Caco-2 (cell line): Measurements from ENCODE around the gene KCNH5. TPM values are rescaled to one million over a fixed set of nuclear protein-coding genes. Genes with fewer than 3 reads are reported as not detected.

Experiments
- BruUV-seq: library from RNA; stranded (reverse); fragments of 400-500 nt; replicated peaks from 2 replicates; lab custom pipeline; 2021; lab: Mats Ljungman, UMichigan
- CTCF ChIA-PET: fragments of 300-600 bp; sonication (Branson Sonifier 250); formaldehyde crosslinking; loops from one replicate; lab custom pipeline; 2022; ENCODE audit warnings: antibody characterized with exemption; lab: Charles Lee
- POLR2A ChIA-PET: fragments of 300-600 bp; sonication (Branson Sonifier 250); formaldehyde crosslinking; loops from one replicate; lab custom pipeline; 2022; ENCODE audit warnings: antibody characterized with exemption; lab: Charles Lee
- DNase-seq, 2 experiments: peaks; one replicate each; pipeline versions ENCODE4 v3.0.0 to v3.0.0-alpha.2; 2020 to 2022
- H3K27me3 ChIP-seq: replicated peaks from 2 replicates; pipeline ENCODE4 v1.6.0; 2011; ENCODE audit warnings: low read length; ENCODE audit not compliant: control insufficient read depth, insufficient read depth
- H3K36me3 ChIP-seq: 2 replicates; pipeline ENCODE4 v1.5.1; 2011; ENCODE audit warnings: low read length; ENCODE audit not compliant: control insufficient read depth, insufficient read depth
- H3K4me1 ChIP-seq: fragments of 250-450 bp; sonication (Bioruptor Pico); 2 replicates; pipeline ENCODE4 v1.5.1; 2020; ENCODE audit warnings: mild to moderate bottlenecking
- H3K4me3 ChIP-seq: 2 replicates; pipeline ENCODE4 v1.5.1; 2011; ENCODE audit warnings: low read depth, mild to moderate bottlenecking, control low read depth, low read length
- H3K9me3 ChIP-seq: fragments of 250-450 bp; sonication (Bioruptor Pico); 2 replicates; pipeline ENCODE4 v1.5.1; 2020; ENCODE audit warnings: mild to moderate bottlenecking, moderate library complexity
- H3K27ac Mint-ChIP-seq: one replicate; pipeline ENCODE4 v1.8.0; 2022; ENCODE audit warnings: mixed read lengths; ENCODE audit not compliant: unreplicated experiment
- H3K27me3 Mint-ChIP-seq: one replicate; pipeline ENCODE4 v1.8.0; 2022; ENCODE audit warnings: mixed read lengths; ENCODE audit not compliant: insufficient read depth, unreplicated experiment
- H3K36me3 Mint-ChIP-seq: one replicate; pipeline ENCODE4 v1.8.0; 2022; ENCODE audit warnings: mild to moderate bottlenecking, mixed read lengths; ENCODE audit not compliant: insufficient read depth, unreplicated experiment
- H3K4me1 Mint-ChIP-seq: one replicate; pipeline ENCODE4 v1.8.0; 2022; ENCODE audit warnings: low read depth, mixed read lengths; ENCODE audit not compliant: unreplicated experiment
- H3K4me3 Mint-ChIP-seq: one replicate; pipeline ENCODE4 v1.8.0; 2022; ENCODE audit warnings: mild to moderate bottlenecking, moderate library complexity, mixed read lengths; ENCODE audit not compliant: unreplicated experiment
- H3K9me3 Mint-ChIP-seq: one replicate; pipeline ENCODE4 v1.8.0; 2022; ENCODE audit warnings: mixed read lengths; ENCODE audit not compliant: unreplicated experiment
- intact Hi-C: fragments of 100-400 bp; cut with micrococcal nuclease; formaldehyde crosslinking; loops from one replicate; pipeline ENCODE4 v1.10.0; 2022; ENCODE audit not compliant: unreplicated experiment
- total RNA-seq: library from RNA; stranded (reverse); gene quantifications from 2 replicates; pipeline ENCODE4 v1.2.3, GENCODE V29; 2022
- TF ChIP-seq, protein P1 (sequence below), 2 experiments: fragments of 200-600 bp in 1 of 2; IDR thresholded peaks; 1 replicate in 1 of 2; 2 replicates in 1 of 2; pipeline versions ENCODE4 v1.5.1 to v1.8.0; 2011 to 2022; ENCODE audit warnings: antibody characterized with exemption in 1 of 2, control low read depth in 1 of 2, inconsistent platforms in 1 of 2, low read depth in 1 of 2, low read length in 1 of 2, mild to moderate bottlenecking in 1 of 2, moderate library complexity in 1 of 2; ENCODE audit not compliant: insufficient read depth in 1 of 2, severe bottlenecking in 1 of 2, unreplicated experiment in 1 of 2

Gene KCNH5
- total RNA-seq, 1 experiment from 2014 or later = not detected

DNA sequence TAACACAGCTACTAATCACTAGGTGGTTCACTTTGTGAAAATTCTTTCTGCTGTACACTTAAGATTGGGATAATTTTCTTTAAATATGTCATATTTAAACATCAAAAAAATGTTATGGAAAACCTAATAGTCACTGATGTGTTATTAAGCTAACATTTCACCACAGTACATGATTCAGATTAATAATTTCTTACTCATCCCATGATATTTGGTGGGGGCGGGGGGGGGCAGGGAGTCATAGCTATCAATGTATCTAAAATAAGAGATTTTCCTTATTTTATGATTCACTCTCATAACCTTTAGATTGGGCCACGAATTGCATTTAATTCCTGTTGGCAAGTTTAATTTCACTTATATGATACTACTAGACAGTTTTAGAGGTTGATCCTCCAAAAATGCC, 88.8 kb downstream of the KCNH5 start:
- Histone ChIP-seq H3K9me3 (no peaks in the 10 kb centered on the region), H3K36me3 (no peaks in the 10 kb centered on the region), H3K27me3 (no peaks in the 10 kb centered on the region), H3K4me1 (no peaks in the 10 kb centered on the region), H3K4me3 (no peak overlapping the region)
- peaks cover 4% of the 10 kb centered on the region for H3K27me3 Mint-ChIP-seq
- no peak overlapping the region for H3K4me3 Mint-ChIP-seq
- H3K27ac Mint-ChIP-seq = no peak overlapping the region
- ChIA-PET POLR2A (no interaction called here), CTCF (no interaction called here)
- no peak for DNase-seq
- no peaks in the 10 kb centered on the region for H3K4me1 Mint-ChIP-seq
- no TSS peak for BruUV-seq
- TF ChIP-seq, protein P1, sequence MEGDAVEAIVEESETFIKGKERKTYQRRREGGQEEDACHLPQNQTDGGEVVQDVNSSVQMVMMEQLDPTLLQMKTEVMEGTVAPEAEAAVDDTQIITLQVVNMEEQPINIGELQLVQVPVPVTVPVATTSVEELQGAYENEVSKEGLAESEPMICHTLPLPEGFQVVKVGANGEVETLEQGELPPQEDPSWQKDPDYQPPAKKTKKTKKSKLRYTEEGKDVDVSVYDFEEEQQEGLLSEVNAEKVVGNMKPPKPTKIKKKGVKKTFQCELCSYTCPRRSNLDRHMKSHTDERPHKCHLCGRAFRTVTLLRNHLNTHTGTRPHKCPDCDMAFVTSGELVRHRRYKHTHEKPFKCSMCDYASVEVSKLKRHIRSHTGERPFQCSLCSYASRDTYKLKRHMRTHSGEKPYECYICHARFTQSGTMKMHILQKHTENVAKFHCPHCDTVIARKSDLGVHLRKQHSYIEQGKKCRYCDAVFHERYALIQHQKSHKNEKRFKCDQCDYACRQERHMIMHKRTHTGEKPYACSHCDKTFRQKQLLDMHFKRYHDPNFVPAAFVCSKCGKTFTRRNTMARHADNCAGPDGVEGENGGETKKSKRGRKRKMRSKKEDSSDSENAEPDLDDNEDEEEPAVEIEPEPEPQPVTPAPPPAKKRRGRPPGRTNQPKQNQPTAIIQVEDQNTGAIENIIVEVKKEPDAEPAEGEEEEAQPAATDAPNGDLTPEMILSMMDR (IDR thresholded peaks at IDR 0.05; ENCODE audit: insufficient read depth in 1 of 2, low read depth in 1 of 2, low read length in 1 of 2, severe bottlenecking in 1 of 2, unreplicated experiment in 1 of 2) = no peak
- intact Hi-C loops = no loop called here
- peaks cover under 1% of the 10 kb centered on the region for H3K9me3 Mint-ChIP-seq
- no peaks in the 10 kb centered on the region for H3K36me3 Mint-ChIP-seq

- no peaks in the 10 kb centered on the region for H3K4me1 Mint-ChIP-seq
- CTCF ChIA-PET = no interaction called here
- no peaks in the 10 kb centered on the region for H3K27me3 Mint-ChIP-seq
Observed at GRCh38 chr14:62954165-62954564, 91.1 kb downstream of the KCNH5 start.

DNA sequence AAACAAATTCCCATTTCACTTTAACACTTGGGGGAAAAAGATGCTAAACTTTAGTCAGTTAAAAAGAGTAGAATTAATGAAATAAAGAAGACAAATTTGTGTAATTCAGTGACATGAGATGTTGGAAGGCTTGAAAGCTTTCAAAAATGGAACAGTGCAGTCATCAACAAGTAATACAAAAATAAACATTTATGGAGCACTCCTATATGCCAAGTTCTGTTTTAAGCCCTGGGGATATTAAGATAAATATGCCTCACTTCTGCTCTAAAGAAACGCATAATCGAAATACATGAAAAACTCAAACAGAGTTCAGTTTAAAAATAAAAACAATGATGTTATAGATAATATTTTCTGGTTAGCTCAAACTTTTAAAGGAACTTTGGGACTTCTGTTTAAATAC, 93.0 kb downstream of the KCNH5 start:
- Histone ChIP-seq H3K9me3 (no peaks in the 10 kb centered on the region), H3K36me3 (no peaks in the 10 kb centered on the region), H3K27me3 (no peaks in the 10 kb centered on the region), H3K4me3 (no peak overlapping the region), H3K4me1 (no peaks in the 10 kb centered on the region)
- CTCF ChIA-PET = no interaction called here
- TF ChIP-seq, protein P1 (IDR thresholded peaks at IDR 0.05; ENCODE audit: insufficient read depth in 1 of 2, low read depth in 1 of 2, low read length in 1 of 2, severe bottlenecking in 1 of 2, unreplicated experiment in 1 of 2) = no peak
- Mint-ChIP-seq H3K9me3 (no peaks in the 10 kb centered on the region), H3K36me3 (no peaks in the 10 kb centered on the region), H3K4me3 (no peak overlapping the region), H3K4me1 (no peaks in the 10 kb centered on the region), H3K27me3 (no peaks in the 10 kb centered on the region), H3K27ac (no peak overlapping the region)
- intact Hi-C loops = no loop called here
- no TSS peak for BruUV-seq
- no peak for DNase-seq
- POLR2A ChIA-PET = no interaction called here

More at GRCh38 chr14:62954165-62954564, 91.1 kb downstream of the KCNH5 start:
- no TSS peak for BruUV-seq
- intact Hi-C loops = no loop called here
- Histone ChIP-seq H3K36me3 (no peaks in the 10 kb centered on the region), H3K9me3 (no peaks in the 10 kb centered on the region), H3K4me3 (no peak overlapping the region), H3K4me1 (no peaks in the 10 kb centered on the region), H3K27me3 (no peaks in the 10 kb centered on the region)
- TF ChIP-seq, protein P1 (IDR thresholded peaks at IDR 0.05; ENCODE audit: insufficient read depth in 1 of 2, low read depth in 1 of 2, low read length in 1 of 2, severe bottlenecking in 1 of 2, unreplicated experiment in 1 of 2) = no peak
- Mint-ChIP-seq H3K36me3 (no peaks in the 10 kb centered on the region), H3K27ac (no peak overlapping the region), H3K9me3 (no peaks in the 10 kb centered on the region), H3K4me3 (no peak overlapping the region)
- POLR2A ChIA-PET = no interaction called here
- DNase-seq = no peak
